ENCODE results near the gene PCSK4.

DNA sequence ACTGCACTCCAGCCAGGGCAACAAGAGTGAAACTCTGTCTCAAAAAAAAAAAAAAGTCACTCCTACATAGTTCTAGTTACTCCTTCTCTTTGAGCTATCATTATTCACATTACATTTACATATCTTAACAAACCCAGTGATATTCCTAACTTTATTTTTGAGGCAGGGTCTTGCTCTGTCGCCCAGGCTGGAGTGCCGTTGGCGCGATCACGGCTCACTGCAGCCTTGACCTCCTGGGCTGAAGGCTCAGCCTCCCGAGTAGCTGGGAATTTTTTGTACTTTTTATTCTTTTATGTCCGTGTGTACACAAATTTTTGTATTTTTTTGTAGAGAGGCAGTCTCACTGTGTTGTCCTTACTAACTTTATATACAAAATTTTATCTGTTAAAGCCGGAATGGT, 52.5 kb downstream of the PCSK4 start:
- TF ChIP-seq, protein P1, sequence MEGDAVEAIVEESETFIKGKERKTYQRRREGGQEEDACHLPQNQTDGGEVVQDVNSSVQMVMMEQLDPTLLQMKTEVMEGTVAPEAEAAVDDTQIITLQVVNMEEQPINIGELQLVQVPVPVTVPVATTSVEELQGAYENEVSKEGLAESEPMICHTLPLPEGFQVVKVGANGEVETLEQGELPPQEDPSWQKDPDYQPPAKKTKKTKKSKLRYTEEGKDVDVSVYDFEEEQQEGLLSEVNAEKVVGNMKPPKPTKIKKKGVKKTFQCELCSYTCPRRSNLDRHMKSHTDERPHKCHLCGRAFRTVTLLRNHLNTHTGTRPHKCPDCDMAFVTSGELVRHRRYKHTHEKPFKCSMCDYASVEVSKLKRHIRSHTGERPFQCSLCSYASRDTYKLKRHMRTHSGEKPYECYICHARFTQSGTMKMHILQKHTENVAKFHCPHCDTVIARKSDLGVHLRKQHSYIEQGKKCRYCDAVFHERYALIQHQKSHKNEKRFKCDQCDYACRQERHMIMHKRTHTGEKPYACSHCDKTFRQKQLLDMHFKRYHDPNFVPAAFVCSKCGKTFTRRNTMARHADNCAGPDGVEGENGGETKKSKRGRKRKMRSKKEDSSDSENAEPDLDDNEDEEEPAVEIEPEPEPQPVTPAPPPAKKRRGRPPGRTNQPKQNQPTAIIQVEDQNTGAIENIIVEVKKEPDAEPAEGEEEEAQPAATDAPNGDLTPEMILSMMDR (conservative IDR thresholded peaks at IDR 0.05; ENCODE audit: low read length): no peak
- no peak for TF ChIP-seq EZH2phosphoT487 (IDR thresholded peaks at IDR 0.05; ENCODE audit: borderline replicate concordance, low read depth, low read length)

All from OCI-LY7 (cell line).